Suppressor macrophage treated with lipopolysaccharide for 4 hours (primary cell): ENCODE results near the gene TSC2.
"Not testable (repeated sequence)": the region's sequence is repeated elsewhere in the genome, so short reads cannot be mapped to it uniquely, and the experiment has no call there.

Source experiments
- DNase-seq: peaks from one replicate; pipeline ENCODE4 v3.0.0-alpha.2; 2020

Gene TSC2

DNA sequence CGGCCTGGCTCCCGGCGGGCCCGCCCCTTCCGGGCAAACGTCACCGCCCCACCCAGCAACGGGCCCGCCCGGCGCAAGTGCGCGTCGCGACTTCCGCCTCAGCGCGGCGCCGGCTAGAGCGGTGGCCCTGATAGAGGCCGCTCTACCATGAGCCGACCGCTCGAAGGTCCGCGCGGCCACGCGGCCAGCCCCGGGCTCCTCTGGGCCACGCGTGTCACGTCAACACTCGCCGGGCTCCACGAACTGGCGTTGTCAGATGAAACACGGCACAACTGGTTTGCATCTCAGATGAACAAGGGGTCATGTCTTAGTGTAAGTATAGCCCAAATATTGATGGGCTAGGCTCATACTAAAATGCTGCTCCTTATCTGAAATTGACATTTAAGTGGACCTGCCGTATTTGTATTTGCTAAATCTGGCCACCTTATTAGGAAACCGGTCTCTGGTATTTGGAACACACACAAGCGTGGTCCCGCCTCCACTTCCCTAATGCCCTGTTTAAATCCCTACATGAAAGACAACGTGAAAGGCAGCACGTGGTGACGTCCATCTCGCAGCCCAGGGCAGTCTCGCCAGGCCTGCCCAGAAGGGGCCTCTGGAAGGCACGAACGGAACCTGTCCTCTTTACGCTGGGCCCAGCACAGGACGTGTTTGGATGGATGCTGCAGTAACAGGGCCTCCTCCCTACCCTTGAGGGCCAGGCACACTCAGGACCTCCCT lies 37.8 kb upstream of the TSC2 start, which contains the start of gene ZNF598:
Gene ZNF598 (minus strand): TSS at position 31 of the 720 bp plus-strand sequence.
- DNase-seq, result peak; percentile 95

DNA sequence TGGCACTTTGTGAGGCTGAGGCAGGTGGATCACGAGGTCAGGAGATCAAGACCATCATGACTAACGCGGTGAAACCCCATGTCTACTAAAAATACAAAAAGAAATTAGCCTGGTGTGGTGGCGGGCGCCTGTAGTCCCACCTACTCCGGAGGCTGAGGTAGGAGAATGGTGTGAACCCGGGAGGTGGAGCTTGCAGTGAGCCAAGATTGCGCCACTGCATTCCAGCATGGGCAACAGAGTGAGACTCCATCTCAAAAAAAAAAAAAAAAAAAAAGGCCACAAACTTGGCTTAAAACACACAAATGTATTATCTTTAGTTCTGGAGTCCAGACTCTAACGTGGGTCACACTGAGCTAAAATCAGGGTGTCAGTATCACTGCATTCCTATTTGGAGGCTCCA lies 36.1 kb upstream of the TSC2 start:
- not testable (repeated sequence) for DNase-seq

- DNase-seq, result no peak
Measured at GRCh38 chr16:2013527-2013926, 34.3 kb upstream of the TSC2 start.

DNA sequence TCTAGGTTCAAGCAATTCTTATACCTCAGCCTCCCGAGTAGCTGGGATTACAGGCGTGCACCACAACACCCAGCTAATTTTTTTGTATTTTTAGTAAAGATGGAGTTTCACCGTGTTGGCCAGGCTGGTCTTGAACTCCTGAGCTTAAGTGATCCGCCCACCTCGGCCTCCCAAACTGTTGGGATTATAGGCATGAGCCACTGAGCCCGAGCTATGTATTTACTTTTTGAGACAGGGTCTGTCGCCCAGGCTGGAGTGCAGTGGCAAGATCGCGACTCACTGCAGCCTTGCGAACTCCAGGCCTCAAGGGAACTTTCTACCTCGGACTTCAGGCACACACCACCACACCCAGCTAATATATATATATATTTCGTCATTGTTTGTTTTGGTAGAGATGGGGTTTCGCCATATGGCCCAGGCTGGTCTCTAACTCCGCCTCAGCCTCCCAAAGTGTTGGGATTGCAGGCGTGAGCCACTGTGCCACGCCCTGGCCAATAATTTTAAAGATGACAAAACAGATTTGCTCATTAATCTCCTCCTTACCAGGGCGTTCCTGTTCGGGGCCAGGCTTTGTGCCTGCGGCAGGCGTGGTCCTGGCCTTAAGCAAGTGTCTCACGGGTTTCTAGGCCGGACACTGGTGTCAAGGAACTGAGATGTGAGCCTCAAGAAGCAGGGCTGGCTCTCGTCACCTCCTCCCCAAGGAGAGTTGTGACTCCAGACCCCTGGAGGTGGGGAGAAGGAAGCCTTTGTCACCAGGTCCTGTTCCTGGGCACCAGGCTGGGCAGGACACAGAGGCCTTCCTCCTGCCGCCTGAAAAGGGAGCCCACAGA lies 32.5 kb upstream of the TSC2 start:
- DNase-seq, result peak; percentile 61

DNA sequence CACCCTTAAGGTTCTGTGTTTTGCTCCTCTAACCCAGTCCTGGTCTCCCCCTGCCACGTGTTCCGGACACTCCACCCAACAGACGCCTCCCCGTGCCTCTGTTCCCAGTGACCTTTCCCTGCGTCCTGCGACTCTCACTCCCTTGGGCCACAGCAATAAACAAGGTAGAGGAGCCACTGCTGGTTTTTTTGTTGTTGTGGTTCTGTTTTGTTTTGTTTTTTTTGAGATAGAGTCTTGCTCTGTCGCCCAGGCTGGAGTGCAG lies 31.9 kb upstream of the TSC2 start:
- DNase-seq, result no peak

GRCh38 chr16:2016407-2016922 lies 31.3 kb upstream of the TSC2 start:
- no peak for DNase-seq

GRCh38 chr16:2019518-2019920 lies 28.3 kb upstream of the TSC2 start, which contains the start of gene NPW:
Gene NPW, plus strand, starts transcription at chr16:2019785.
- DNase-seq, result no peak

DNA sequence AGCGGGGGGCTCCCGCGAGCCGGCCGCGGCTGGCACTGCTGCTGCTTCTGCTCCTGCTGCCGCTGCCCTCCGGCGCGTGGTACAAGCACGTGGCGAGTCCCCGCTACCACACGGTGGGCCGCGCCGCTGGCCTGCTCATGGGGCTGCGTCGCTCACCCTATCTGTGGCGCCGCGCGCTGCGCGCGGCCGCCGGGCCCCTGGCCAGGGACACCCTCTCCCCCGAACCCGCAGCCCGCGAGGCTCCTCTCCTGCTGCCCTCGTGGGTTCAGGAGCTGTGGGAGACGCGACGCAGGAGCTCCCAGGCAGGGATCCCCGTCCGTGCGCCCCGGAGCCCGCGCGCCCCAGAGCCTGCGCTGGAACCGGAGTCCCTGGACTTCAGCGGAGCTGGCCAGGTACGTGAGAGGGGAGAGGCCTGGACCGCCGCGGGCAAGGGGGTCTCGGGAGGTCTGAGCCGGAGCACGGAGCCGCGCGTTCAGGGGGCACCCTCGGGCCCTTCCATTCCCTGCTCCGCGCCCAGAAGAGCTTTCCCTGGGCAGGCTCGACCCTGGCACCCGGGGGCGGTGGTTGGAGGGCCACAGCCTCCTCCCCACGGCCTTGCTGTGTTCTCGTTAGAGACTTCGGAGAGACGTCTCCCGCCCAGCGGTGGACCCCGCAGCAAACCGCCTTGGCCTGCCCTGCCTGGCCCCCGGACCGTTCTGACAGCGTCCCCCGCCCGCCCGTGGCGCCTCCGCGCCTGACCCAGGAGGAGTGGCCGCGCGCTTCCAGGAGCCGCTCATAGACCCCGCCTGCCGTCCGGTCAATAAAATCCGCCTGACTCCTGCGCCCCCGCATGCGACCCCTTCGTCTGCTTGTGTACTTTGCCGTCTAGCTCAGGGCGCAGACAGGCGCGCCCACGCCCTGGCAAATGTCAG lies 27.6 kb upstream of the TSC2 start:
- DNase-seq, result no peak

- DNase-seq, result no peak
Measured at GRCh38 chr16:2022723-2023091, 25.1 kb upstream of the TSC2 start.

GRCh38 chr16:2023092-2024031 lies 24.4 kb upstream of the TSC2 start:
- peak; percentile 96 for DNase-seq

GRCh38 chr16:2024032-2024420 lies 23.8 kb upstream of the TSC2 start:
- DNase-seq, result no peak

DNA sequence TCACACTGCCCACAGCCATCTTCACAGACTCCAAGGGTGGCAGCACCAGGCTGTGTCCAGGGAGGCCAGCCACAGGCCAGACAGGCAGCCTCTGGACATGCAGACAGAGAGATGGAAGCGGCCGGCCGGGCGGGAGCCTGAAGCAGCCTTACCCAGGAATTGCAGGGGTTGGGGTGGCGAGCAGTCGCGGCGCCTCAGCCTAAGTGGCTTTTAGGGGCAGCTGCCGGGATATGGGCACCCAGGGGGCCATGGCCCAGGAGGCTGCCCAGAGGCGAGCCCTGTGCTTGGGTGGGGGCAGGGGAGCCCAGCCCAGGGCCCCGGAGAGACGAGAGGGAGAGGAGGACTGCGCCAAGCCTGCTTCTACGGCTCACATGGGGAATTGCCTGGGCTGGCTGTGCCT lies 22.5 kb upstream of the TSC2 start:
- no peak for DNase-seq

DNA sequence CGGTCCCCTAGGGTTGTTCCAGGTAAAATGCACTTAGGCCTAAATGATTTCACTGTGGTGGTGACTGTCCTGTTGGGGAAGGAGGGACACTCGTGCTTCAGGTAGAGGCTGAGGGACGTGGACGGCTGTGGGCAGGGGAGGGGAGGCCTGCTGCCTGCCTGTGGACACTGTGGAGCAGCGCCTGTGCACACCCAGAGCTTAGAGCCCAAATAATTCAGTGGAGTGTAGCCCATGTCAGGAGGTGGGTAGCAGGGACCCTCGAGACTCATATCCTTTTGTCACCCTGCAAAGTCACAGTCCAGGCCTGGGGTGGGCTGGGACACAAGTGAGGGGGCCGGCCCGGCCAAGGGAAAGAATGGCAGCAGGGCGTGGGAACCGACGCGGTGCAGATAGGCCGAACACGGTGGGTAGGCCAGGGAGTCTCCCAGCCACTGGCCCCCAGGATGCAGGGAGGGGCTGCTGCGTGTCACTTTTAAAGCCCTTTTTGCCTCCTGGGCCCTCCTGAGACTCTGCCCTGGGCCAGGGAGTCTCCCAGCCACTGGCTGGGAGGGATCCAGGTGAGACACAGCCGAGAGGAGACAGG lies 21.8 kb upstream of the TSC2 start:
- no peak for DNase-seq

DNA sequence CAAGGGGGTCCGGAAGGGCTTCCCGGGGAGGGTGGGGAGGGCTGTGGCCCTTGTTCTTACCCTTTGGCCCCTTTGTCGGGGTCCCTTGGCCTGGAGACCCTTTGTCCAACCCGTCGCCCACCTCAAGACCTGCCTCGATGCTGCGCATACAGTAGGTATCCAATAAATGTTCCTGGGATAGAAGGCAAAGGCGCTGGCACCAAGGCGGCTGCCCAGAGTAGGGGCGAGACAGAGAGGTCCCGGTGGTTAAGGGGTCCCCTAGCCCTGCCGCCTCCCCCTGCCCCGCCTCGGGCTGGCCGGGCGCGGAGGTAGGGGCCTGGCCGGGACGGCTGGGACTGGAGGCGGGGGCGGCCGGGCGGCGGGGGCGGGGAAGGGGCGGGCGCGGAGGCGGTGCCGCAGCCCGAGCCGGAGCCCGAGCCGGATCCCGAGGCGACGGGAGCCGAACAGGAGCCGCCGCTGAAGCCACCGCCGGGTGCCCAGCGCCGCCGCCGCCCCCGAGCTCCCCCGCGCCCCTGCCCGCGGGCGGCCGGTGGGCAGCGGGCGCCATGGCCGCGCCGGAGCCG lies 21.2 kb upstream of the TSC2 start, which contains the start of gene NHERF2:
Gene NHERF2 (plus strand): TSS at position 442 of the 563 bp plus-strand sequence. CDS start 104 bp downstream, at position 546.
- DNase-seq, result peak; percentile 39

DNA sequence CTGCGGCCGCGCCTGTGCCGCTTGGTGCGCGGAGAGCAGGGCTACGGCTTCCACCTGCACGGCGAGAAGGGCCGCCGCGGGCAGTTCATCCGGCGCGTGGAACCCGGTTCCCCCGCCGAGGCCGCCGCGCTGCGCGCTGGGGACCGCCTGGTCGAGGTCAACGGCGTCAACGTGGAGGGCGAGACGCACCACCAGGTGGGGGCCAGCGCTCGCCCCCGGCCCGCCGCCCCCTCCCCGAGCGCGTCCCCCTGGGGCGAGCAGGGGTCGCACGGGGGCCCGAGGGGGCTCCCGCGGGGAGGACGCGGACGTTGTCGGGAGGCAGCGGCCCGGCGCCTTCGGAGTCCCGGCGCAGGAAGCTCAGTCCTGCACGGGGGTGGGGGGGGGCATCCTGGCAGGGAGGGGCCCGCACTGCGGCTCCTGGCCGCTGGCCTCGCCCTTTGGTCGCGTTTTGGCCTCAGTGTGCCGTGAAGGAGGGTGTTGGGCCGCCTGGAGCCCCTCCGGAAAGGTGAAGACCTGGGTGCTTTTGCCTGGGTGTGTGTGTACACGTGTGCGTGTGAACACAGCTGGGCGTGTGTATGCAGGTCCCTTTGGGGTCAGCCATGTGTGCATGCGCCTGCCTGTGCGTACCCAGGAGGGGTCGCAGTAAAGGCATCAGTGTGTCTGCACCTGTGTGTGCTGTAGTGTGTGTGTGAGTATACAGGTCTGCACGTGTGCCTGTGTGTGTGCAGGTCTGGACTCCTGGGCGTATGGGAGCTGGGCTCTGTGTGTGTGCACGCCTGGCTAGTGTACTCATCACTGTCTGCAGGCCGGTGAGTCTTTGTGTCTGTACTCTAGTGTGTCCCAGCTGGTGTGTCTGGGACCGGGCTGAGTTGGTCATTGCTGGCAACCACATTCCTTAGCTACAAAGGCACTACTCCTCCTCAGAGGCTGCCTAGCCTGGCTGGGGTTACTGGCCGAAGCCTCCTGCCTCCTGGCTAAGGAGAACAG lies 20.5 kb upstream of the TSC2 start:
- DNase-seq, result no peak

GRCh38 chr16:2028146-2028545 lies 19.6 kb upstream of the TSC2 start:
- no peak for DNase-seq

GRCh38 chr16:2028620-2029220 lies 19.1 kb upstream of the TSC2 start:
- no peak for DNase-seq

GRCh38 chr16:2029350-2029749 lies 18.4 kb upstream of the TSC2 start:
- DNase-seq, result no peak

DNA sequence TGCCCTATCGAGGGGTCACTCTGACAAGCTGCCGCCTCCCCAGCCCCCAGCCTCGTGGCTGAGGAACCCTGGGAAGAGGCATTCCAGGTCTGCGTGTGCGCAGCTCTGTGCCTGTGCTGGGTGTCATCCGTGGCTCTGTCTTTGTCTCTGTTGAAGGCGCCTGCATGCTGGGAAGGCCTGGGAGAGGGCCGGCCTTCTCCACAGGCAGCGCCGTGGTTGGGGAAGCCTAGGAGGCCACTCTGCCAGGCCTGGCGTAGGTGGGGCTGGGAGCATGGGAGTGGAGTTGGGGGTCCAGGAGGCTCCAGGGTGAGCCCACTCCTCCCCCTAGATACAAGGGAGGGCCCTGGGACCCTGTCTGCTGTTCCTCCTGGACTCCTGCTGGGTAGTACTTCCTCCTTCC lies 17.7 kb upstream of the TSC2 start:
- DNase-seq, result no peak
